GM19035 (cell line): ENCODE measurements around the gene AIF1.

Experiments used
- ATAC-seq: cut with Tn5 transposase; IDR thresholded peaks from one replicate; pipeline ENCODE4 v1.9.1; 2021; ENCODE audit not compliant: unreplicated experiment

The AIF1 gene

GRCh38 chr6:31663126-31663960 is 48.3 kb downstream of the AIF1 start:
- ATAC-seq: no peak

GRCh38 chr6:31663961-31664789 is 49.1 kb downstream of the AIF1 start:
- ATAC-seq: no peak

GRCh38 chr6:31664790-31665500 is 49.9 kb downstream of the AIF1 start, which contains the start of gene GPANK1:
Gene GPANK1, minus strand, starts transcription at chr6:31664997. Its CDS starts 519 bp downstream, at chr6:31664478.
- peak; percentile 37 for ATAC-seq

- peak; percentile 81 for ATAC-seq
These were observed 50.7 kb downstream of the AIF1 start, which contains the start of gene CSNK2B for GRCh38 chr6:31665501-31666336. Gene CSNK2B, plus strand, starts transcription at chr6:31666080. Its CDS starts 752 bp downstream, at chr6:31666832.

DNA sequence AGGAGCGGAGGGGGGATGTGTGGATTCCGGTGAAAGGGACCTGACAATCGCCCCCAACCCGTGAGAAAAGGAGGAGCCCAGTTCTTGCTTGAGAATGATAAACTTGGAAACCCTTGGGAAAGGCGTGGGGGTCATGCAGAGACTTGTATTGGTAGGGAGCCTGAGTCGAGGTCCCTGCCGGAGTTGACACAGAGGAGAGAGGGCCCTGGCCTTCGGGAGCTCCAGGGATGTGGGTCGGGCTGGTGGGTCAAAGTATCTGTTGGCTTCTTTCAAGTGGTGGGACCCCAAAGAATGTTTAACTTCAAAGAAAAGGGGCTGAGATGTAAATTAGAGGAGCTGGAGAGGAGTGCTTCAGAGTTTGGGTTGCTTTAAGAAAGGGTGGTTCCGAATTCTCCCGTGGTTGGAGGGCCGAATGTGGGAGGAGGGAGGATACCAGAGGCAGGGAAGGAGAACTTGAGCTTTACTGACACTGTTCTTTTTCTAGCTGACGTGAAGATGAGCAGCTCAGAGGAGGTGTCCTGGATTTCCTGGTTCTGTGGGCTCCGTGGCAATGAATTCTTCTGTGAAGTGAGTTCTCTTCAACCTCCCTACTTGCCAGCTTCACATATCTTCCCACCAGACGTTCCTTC is 51.4 kb downstream of the AIF1 start:
- no peak for ATAC-seq
